GM12873 (cell line): Measurements from ENCODE around the gene MACROD2.

Experiments used
- TF ChIP-seq, protein P1 (sequence below): IDR thresholded peaks from 2 replicates; pipeline ENCODE4 v1.5.1; 2012; ENCODE audit warnings: low read depth, mild to moderate bottlenecking, moderate library complexity, low read length, control low read depth; ENCODE audit not compliant: insufficient read depth; ENCODE audit errors: missing control alignments

Gene MACROD2

DNA sequence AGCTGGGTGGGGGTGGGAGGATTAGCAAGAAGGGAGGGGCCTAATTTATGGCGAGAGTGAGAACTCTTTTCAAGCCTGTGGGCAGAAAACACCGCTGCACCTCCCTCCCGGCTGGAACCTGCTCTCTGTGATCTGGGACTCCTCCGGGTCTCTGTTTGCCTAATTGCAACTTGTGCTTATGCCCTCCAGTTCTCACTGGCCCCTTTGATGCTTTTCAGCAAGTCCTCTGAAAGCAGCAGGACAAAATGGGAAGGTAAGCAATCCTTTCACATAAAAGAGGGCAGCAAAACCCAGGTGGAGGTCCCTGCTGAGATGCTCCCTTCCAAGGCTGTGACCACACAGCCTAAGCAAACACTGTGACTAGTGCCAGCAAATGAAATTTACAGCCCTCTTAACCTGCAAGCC lies 865.1 kb downstream of the MACROD2 start:
- TF ChIP-seq, protein P1, sequence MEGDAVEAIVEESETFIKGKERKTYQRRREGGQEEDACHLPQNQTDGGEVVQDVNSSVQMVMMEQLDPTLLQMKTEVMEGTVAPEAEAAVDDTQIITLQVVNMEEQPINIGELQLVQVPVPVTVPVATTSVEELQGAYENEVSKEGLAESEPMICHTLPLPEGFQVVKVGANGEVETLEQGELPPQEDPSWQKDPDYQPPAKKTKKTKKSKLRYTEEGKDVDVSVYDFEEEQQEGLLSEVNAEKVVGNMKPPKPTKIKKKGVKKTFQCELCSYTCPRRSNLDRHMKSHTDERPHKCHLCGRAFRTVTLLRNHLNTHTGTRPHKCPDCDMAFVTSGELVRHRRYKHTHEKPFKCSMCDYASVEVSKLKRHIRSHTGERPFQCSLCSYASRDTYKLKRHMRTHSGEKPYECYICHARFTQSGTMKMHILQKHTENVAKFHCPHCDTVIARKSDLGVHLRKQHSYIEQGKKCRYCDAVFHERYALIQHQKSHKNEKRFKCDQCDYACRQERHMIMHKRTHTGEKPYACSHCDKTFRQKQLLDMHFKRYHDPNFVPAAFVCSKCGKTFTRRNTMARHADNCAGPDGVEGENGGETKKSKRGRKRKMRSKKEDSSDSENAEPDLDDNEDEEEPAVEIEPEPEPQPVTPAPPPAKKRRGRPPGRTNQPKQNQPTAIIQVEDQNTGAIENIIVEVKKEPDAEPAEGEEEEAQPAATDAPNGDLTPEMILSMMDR, result no peak

DNA sequence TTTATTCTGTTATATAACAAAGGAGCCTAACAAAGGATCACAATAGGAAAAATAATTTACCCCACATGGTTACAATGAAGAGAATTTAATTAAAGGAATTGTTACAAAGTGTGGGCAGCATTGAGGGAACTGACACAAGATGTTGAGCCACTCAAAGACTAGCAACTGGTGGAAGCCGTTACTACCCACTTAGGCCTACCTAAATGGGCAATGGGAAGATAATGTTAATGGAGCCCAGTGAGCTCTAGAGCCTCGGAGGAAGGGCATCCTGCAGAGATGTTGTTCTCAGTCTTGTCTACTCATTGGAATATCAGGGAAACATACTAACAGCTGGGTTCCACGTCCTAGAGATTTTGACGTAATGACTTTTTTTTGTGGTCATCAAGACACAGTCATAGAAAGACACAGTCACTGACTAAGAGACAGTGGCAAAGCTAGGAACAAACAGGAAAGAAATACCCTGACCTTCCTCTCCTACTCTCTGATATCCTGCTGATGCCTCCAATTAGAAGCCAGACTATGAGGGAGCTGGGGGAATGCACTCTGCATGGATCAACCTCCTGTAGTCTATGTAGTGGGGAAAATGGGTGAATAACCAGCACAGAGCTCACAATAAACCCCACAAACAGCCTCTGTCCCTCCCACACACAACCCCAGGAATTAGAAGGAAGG lies 865.8 kb downstream of the MACROD2 start:
- TF ChIP-seq, protein P1, result no peak

DNA sequence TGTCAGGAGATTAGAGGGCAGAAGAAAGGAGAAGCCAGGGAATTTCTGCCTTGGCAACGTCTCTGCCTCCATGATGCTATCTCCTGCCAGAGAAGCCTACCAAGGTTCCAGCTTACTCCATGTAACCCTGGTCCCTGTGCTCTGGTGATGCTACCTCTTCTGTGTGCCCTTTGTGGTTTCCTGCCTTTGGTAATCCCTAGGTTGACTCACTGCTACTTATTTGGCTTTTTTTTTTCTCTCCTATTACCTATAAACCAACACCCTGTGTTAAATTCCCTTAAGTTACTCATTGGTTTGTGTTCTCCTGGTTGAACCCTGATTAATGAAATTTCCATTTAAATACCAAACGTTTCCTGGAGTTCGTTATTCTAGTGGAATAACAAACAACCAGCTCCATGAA lies 869.9 kb downstream of the MACROD2 start:
- TF ChIP-seq, protein P1, result no peak

DNA sequence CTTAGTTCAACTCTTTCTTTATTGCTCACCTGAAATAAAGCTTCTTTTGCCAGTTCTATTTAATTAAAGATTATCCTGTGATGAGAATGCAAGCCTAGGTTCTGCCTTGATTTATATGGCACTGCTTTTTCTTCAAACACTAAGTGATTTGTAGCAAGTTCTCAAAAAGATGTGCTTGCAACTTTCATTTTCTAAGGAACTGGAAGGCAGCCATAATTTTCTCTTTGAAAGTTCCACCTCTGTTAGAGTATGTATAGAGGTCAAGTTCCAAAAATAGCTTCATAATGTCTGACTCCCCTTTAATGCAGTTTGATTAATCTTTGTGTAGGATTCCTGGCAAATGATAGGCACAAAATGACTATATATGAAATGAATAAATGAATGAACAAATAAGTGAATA lies 870.4 kb downstream of the MACROD2 start:
- TF ChIP-seq, protein P1, result no peak

DNA sequence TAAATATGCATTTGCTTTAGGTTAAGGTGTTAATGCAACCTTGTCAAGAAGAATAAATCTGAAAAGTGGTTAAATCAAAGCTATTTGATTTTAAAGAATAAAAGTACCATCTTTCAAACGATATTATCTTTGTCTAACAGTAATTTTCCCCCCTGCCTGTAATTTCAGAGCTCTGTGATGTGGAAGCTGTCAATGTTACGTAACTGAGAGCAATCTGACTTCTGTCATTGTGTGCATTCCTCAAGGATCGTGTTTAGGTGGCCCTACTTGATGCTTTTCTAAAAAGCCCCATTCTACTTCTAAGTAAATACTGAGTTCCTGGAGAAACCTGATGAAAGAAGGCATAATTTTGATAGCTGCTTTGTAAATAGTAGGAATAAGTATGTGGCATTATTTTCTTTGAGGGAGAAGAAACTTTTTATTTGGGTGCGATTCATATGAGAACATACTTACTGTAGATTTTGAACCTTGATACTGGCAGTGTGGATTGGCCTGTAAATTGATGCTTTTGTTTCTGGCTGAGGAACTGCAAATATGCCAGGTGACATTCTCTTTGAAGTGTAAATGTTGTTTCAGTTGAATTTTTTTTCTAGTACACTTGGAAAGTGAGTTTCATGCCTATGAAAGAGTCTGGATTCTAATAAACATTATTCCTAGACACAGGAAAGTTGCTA lies 871.7 kb downstream of the MACROD2 start:
- TF ChIP-seq, protein P1, result no peak

DNA sequence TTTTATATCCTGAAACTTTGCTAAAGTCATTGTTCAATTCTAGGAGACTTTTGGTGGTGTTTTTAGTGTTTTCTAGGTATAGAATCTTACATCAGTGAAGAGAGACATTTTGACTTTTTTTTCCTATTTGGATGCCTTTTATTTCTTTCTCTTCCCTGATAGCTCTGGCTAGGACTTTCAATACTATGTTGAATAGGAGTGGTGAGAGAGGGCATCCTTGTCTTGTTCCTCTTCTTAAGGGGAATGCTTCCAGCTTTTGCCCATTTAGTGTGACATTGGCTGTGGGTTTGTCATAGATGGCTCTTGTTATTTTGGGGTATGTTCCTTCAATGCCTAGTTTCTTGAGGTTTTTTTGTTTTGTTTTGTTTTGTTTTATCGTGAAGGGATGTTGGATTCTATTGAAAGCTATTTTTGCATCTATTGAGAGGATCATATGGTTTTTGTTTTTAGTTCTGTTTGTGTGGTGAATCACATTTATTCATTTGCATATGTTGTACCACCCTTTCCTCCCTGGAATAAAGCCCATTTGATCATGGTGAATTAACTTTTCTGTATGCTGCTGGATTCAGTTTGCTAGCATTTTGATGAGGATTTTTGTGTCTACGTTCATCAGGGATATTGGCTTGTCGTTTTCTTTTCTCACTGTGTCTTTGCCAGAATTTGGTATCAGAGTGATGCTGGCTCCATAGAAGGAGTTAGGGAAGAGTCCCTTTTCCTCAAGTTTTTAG lies 882.1 kb downstream of the MACROD2 start:
- TF ChIP-seq, protein P1, result no peak

DNA sequence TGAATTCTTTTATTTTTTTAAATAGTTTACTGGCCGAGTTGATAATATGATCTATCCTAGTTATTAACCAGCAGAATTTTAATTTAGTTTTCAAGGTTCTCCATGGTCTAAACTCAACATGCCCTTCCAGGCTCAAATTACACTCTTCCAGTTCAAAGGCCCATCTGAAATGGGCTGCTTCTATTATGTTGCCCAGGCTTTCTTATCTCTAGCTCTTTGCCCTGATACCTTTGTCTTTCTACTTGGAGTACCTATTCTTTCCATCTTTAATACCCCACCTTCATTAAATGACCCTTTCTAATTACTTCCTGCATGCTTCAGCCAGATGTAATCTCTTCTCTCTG lies 883.3 kb downstream of the MACROD2 start:
- TF ChIP-seq, protein P1, result no peak
